GM12878 (cell line): ENCODE measurements around the gene COQ8B. TPM values are rescaled to one million over a fixed set of nuclear protein-coding genes. Genes with fewer than 3 reads are reported as not detected.

Experiments used
- ATAC-seq: fragments of 200-7000 bp; cut with Tn5 transposase; 3 replicates; pipeline ENCODE4 v1.9.1; 2020; ENCODE audit warnings: mild to moderate bottlenecking, moderate library complexity
- BruUV-seq: library from RNA; stranded (reverse); fragments of 400-500 nt; replicated peaks from 2 replicates; lab custom pipeline; 2021; lab: Mats Ljungman, UMichigan
- CTCF ChIA-PET: fragments of 300-600 bp; sonication (Branson Sonifier 250); formaldehyde crosslinking; extraction: SDS; loops from one replicate; lab custom pipeline; 2021; ENCODE audit warnings: inconsistent platforms; lab: Yijun Ruan, JAX
- POLR2A ChIA-PET: fragments of 350-600 bp; formaldehyde crosslinking; extraction: SDS; loops from one replicate; lab custom pipeline; 2021; ENCODE audit warnings: inconsistent platforms; lab: Charles Lee
- RAD21 ChIA-PET: fragments of 300-600 bp; sonication (Branson Sonifier 250); formaldehyde crosslinking; loops from one replicate; lab custom pipeline; 2023; ENCODE audit warnings: antibody characterized with exemption; ENCODE audit not compliant: unreplicated experiment; lab: Charles Lee
- SMC1A ChIA-PET: fragments of 300-600 bp; sonication (Branson Sonifier 250); formaldehyde crosslinking; loops from one replicate; lab custom pipeline; 2023; ENCODE audit not compliant: unreplicated experiment, uncharacterized antibody; lab: Charles Lee
- DNase-seq: peaks from one replicate; pipeline ENCODE4 v3.0.0-alpha.2; 2011; ENCODE audit warnings: low read depth, low spot score
- FAIRE-seq: peaks from 3 replicates; lab custom pipeline; 2011; peaks lifted over from hg19 to GRCh38; lab: Jason Lieb, UNC
- H2AFZ ChIP-seq: 2 replicates; pipeline ENCODE4 v1.6.0; 2011; ENCODE audit warnings: low read depth, low read length, control low read depth; ENCODE audit not compliant: control insufficient read depth
- H3K27ac ChIP-seq: 2 replicates; pipeline ENCODE4 v1.5.1; 2011; ENCODE audit warnings: control low read depth; ENCODE audit not compliant: control insufficient read depth, insufficient read depth
- H3K27me3 ChIP-seq, 2 experiments: replicated peaks in 1 of 2; 2 replicates each; pipeline versions ENCODE4 v1.6.0 to v1.6.1; 2011; ENCODE audit warnings: low read length in 1 of 2; ENCODE audit not compliant: control insufficient read depth in 2 of 2, insufficient read depth in 2 of 2
- H3K36me3 ChIP-seq, 2 experiments: 2 replicates each; pipeline ENCODE4 v1.5.1; 2011; ENCODE audit warnings: low read length in 1 of 2; ENCODE audit not compliant: control insufficient read depth in 2 of 2, insufficient read depth in 2 of 2
- H3K4me1 ChIP-seq: 2 replicates; pipeline ENCODE4 v1.6.1; 2011; ENCODE audit warnings: mild to moderate bottlenecking, low read length, moderate library complexity, mixed read lengths; ENCODE audit not compliant: control insufficient read depth, insufficient read depth
- H3K4me2 ChIP-seq: 2 replicates; pipeline ENCODE4 v1.6.0; 2011; ENCODE audit warnings: control low read depth; ENCODE audit not compliant: control insufficient read depth, insufficient read depth
- H3K4me3 ChIP-seq: fragments of 200-600 bp; sonication (generic); 2 replicates; pipeline ENCODE4 v1.5.1; 2016
- H3K79me2 ChIP-seq: 2 replicates; pipeline ENCODE4 v1.6.0; 2011; ENCODE audit warnings: low read length; ENCODE audit not compliant: control insufficient read depth, insufficient read depth
- H3K9ac ChIP-seq: 2 replicates; pipeline ENCODE4 v1.8.0; 2011; ENCODE audit warnings: low read length, control low read depth, mixed read lengths; ENCODE audit not compliant: control insufficient read depth, insufficient read depth
- H3K9me3 ChIP-seq: replicated peaks from 3 replicates; pipeline ENCODE4 v1.5.1; 2011; ENCODE audit warnings: mild to moderate bottlenecking, low read length; ENCODE audit not compliant: control insufficient read depth, insufficient read depth
- H4K20me1 ChIP-seq: 2 replicates; pipeline ENCODE4 v1.6.0; 2011; ENCODE audit not compliant: control insufficient read depth, insufficient read depth
- CHD4 ChIP-seq: fragments of 200-600 bp; sonication (generic); IDR thresholded peaks from 2 replicates; pipeline ENCODE4 v1.6.1; 2016; ENCODE audit warnings: mild to moderate bottlenecking
- EGR1 ChIP-seq, 2 experiments: IDR thresholded peaks; 1 replicate in 1 of 2; 2 replicates in 1 of 2; pipeline ENCODE4 v1.6.1; 2011 to 2012; ENCODE audit warnings: low read depth in 2 of 2, low read length in 2 of 2, borderline replicate concordance in 1 of 2, mild to moderate bottlenecking in 1 of 2, moderate library complexity in 1 of 2
- EZH2 ChIP-seq: IDR thresholded peaks from 2 replicates; pipeline ENCODE4 v1.6.1; 2012; ENCODE audit warnings: low read depth, mild to moderate bottlenecking, control low read depth, inconsistent platforms, low read length, borderline replicate concordance; ENCODE audit not compliant: control insufficient read depth
- IKZF2 ChIP-seq, 2 experiments: fragments of 450-650 bp; IDR thresholded peaks; 2 replicates each; pipeline ENCODE4 v1.6.1; 2017; ENCODE audit warnings: mild to moderate bottlenecking in 2 of 2, moderate library complexity in 2 of 2
- MYB ChIP-seq: fragments of 150-350 bp; IDR thresholded peaks from 2 replicates; pipeline ENCODE4 v1.6.1; 2014; ENCODE audit warnings: mild to moderate bottlenecking, low read depth, low read length, borderline replicate concordance
- NFYB ChIP-seq: IDR thresholded peaks from 2 replicates; pipeline ENCODE4 v1.6.1; 2011; ENCODE audit warnings: low read depth, mild to moderate bottlenecking, low read length, improper control_type of control experiment, moderate library complexity; ENCODE audit not compliant: insufficient read depth
- NR2C1 ChIP-seq: fragments of 450-650 bp; IDR thresholded peaks from 2 replicates; pipeline ENCODE4 v1.6.1; 2017; ENCODE audit warnings: antibody characterized with exemption, mild to moderate bottlenecking, moderate library complexity
- NR2C2 ChIP-seq: IDR thresholded peaks from 2 replicates; pipeline ENCODE4 v1.6.1; 2011; ENCODE audit warnings: borderline replicate concordance, low read depth; ENCODE audit not compliant: control insufficient read depth, insufficient read length
- RB1 ChIP-seq: fragments of 450-650 bp; formaldehyde crosslinking; IDR thresholded peaks from 2 replicates; pipeline ENCODE4 v1.6.1; 2017; ENCODE audit warnings: mild to moderate bottlenecking, borderline replicate concordance
- SIN3A ChIP-seq: IDR thresholded peaks from 2 replicates; pipeline ENCODE4 v1.6.1; 2012; ENCODE audit warnings: low read depth, low read length, improper control_type of control experiment
- SMAD5 ChIP-seq: IDR thresholded peaks from 2 replicates; pipeline ENCODE4 v1.6.1; 2016; ENCODE audit warnings: antibody characterized with exemption, low read depth
- SREBF1 ChIP-seq: IDR thresholded peaks from 2 replicates; pipeline ENCODE4 v1.6.1; 2012; ENCODE audit warnings: mild to moderate bottlenecking, low read length
- STAT1 ChIP-seq: fragments of 450-650 bp; conservative IDR thresholded peaks from 2 replicates; pipeline ENCODE4 v1.6.1; 2014; ENCODE audit warnings: antibody characterized with exemption, mild to moderate bottlenecking
- TCF12 ChIP-seq: IDR thresholded peaks from 2 replicates; pipeline ENCODE4 v1.6.1; 2011; ENCODE audit warnings: low read depth, mild to moderate bottlenecking, low read length
- ZZZ3 ChIP-seq: IDR thresholded peaks from 2 replicates; pipeline ENCODE4 v1.6.1; 2011; ENCODE audit warnings: low read depth; ENCODE audit not compliant: control insufficient read depth, insufficient read length
- WGBS: methylation state at CpG from one replicate; pipeline ENCODE4 v1.1.6; 2016; ENCODE audit warnings: low lambda C conversion rate; ENCODE audit not compliant: insufficient replicate concordance, insufficient coverage; ENCODE audit errors: missing lambda C conversion rate; 5-methylcytosine and 5-hydroxymethylcytosine counted together
- in situ Hi-C: fragments of 300-500 bp; cut with MboI; formaldehyde crosslinking; loops from 9 replicates; pipeline ENCODE4 v1.14.3; 2018; ENCODE audit warnings: mixed read lengths
- intact Hi-C: fragments of 100-400 bp; cut with micrococcal nuclease; formaldehyde crosslinking; loops from one replicate; pipeline ENCODE4 v1.14.2; 2022; ENCODE audit not compliant: unreplicated experiment
- polyA plus RNA-seq, 11 experiments: library from polyadenylated mRNA; depleted of rRNA in 4 of 11; unstranded in 6 of 11; stranded (reverse) in 5 of 11; fragments of >200 nt; fragmentation: Nextera tagmentation in 4 of 11; fragmentation: Illumina TruSeq in 1 of 11; extraction: Ambion mirVana in 4 of 11; extraction: Trizol in 1 of 11; gene quantifications; 1 replicate in 1 of 11; 2 replicates in 10 of 11; pipeline versions ENCODE4 v1.2.1 to v1.2.3, GENCODE V29; 2011 to 2016; ENCODE audit warnings: inconsistent platforms in 2 of 11, missing spikeins in 2 of 11, low read depth in 1 of 11
- total RNA-seq, 4 experiments: library from RNA; depleted of rRNA in 3 of 4; stranded (reverse); fragments of >200 nt in 3 of 4; fragmentation: Illumina TruSeq in 1 of 4; extraction: Trizol in 1 of 4; gene quantifications; 2 replicates each; pipeline versions ENCODE4 v1.2.1 to v1.2.3, GENCODE V29; 2013 to 2021
- TF ChIP-seq, protein P1 (sequence below): IDR thresholded peaks from 2 replicates; pipeline ENCODE4 v1.6.1; 2012; ENCODE audit warnings: low read length, inconsistent platforms
- TF ChIP-seq, protein P2 (sequence below): fragments of 450-650 bp; IDR thresholded peaks from 2 replicates; pipeline ENCODE4 v1.6.1; 2017; ENCODE audit warnings: mild to moderate bottlenecking

Gene COQ8B
- total and polyA plus RNA-seq, 10 of the 15 experiments (the other 5 are each of a cell fraction or from before 2014, with no cell fraction given) = 0.39 to 37.1 (median 16.8) TPM

DNA sequence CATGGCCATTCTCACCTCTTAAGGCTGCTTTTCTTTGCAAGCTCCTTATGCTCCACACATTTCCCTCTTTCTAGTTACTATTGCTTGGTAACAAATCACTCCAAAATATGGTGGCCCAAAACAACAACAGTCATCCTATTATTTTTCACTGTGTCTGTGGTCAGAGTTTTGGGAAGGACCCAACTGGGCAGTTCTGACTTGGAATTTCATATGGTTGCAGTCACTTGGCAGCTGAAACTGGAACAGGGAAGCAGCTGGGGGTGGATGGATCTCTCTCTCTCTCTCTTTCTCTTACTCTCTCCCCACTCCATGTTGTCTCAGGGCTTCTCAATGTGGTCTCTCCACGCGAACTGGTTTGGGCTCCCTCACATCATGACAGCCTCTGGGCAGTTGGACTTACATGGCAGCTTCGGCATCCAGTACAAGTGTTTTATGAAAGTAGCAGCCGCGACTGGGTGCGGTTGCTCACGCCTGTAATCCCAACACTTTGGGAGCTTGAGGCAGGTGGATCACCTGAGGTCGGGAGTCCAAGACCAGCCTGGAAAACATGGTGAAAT, 65.9 kb downstream of the COQ8B start:
- intact Hi-C loops = no loop called here
- no peak for DNase-seq
- no peak overlapping the region for H3K9ac ChIP-seq

More for the DNA sequence above, 65.9 kb downstream of the COQ8B start:
- no peaks in the 10 kb centered on the region for H3K36me3 ChIP-seq
- RAD21 ChIA-PET = no interaction called here
- no peak overlapping the region for H3K27ac ChIP-seq
- SMC1A ChIA-PET = interaction anchor here (2.0 kb wide), 1 partner anchor 16 kb away, joined by 7 read pairs; no protein-coding TSS in a partner anchor
- no peak overlapping the region for H3K4me3 ChIP-seq
- no peak for ATAC-seq
- CTCF ChIA-PET = interaction anchor here (1.3 to 2.0 kb wide), 2 partner anchors 17 to 169 kb away, joined by 3 to 10 read pairs; no protein-coding TSS in a partner anchor
- no peaks in the 10 kb centered on the region for H4K20me1 ChIP-seq
- peaks cover 10% of the 10 kb centered on the region; the same call in 1 of the 2 replicates for H3K4me1 ChIP-seq
- POLR2A ChIA-PET = no interaction called here
- TF ChIP-seq MYB = no peak
- no peak for TF ChIP-seq ZZZ3
- no peak for TF ChIP-seq RB1
- TF ChIP-seq NFYB = no peak
- TF ChIP-seq NR2C2 = no peak
- TF ChIP-seq NR2C1 = no peak
- no peak for TF ChIP-seq SIN3A
- TF ChIP-seq, protein P1, sequence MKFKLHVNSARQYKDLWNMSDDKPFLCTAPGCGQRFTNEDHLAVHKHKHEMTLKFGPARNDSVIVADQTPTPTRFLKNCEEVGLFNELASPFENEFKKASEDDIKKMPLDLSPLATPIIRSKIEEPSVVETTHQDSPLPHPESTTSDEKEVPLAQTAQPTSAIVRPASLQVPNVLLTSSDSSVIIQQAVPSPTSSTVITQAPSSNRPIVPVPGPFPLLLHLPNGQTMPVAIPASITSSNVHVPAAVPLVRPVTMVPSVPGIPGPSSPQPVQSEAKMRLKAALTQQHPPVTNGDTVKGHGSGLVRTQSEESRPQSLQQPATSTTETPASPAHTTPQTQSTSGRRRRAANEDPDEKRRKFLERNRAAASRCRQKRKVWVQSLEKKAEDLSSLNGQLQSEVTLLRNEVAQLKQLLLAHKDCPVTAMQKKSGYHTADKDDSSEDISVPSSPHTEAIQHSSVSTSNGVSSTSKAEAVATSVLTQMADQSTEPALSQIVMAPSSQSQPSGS = no peak
- no peak for TF ChIP-seq SREBF1
- no peak for TF ChIP-seq EGR1 (IDR thresholded peaks at IDR 0.05; ENCODE audit: borderline replicate concordance in 1 of 2, low read depth in 2 of 2, low read length in 2 of 2)
- no peak for TF ChIP-seq IKZF2 (IDR thresholded peaks at IDR 0.05)
- TF ChIP-seq TCF12 = no peak
- no peak for TF ChIP-seq CHD4
- no peak for TF ChIP-seq SMAD5
- TF ChIP-seq STAT1 = no peak
- TF ChIP-seq EZH2 = no peak
- TF ChIP-seq, protein P2, sequence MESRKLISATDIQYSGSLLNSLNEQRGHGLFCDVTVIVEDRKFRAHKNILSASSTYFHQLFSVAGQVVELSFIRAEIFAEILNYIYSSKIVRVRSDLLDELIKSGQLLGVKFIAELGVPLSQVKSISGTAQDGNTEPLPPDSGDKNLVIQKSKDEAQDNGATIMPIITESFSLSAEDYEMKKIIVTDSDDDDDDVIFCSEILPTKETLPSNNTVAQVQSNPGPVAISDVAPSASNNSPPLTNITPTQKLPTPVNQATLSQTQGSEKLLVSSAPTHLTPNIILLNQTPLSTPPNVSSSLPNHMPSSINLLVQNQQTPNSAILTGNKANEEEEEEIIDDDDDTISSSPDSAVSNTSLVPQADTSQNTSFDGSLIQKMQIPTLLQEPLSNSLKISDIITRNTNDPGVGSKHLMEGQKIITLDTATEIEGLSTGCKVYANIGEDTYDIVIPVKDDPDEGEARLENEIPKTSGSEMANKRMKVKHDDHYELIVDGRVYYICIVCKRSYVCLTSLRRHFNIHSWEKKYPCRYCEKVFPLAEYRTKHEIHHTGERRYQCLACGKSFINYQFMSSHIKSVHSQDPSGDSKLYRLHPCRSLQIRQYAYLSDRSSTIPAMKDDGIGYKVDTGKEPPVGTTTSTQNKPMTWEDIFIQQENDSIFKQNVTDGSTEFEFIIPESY = no peak
- TF ChIP-seq, all 136 proteins: peak for 0
- Histone ChIP-seq H3K4me2 (no peak overlapping the region), H2AFZ (no peak overlapping the region), H3K79me2 (no peaks in the 10 kb centered on the region), H3K27me3 (no peaks in the 10 kb centered on the region), H3K9me3 (no peaks in the 10 kb centered on the region; the same call in 2 of the 3 replicates)
- in situ Hi-C loops = loop anchor here (10.0 kb wide), 1 partner anchor 504 kb away; no protein-coding TSS in a partner anchor
- WGBS = over 99% methylated on average over 8 of the region's 8 CpGs
- no peak for FAIRE-seq
- BruUV-seq = no TSS peak
